Neural cell (in vitro differentiated cells): ENCODE results near the gene FAM83G.

Experiments used
- EP300 ChIP-seq: fragments of 450-650 bp; conservative IDR thresholded peaks from 2 replicates; pipeline ENCODE4 v1.6.1; 2014; ENCODE audit warnings: antibody characterized with exemption, mild to moderate bottlenecking, moderate library complexity; ENCODE audit not compliant: poor library complexity, severe bottlenecking
- EZH2 ChIP-seq: fragments of 200-600, 300-800 bp; shearing (Covaris generic), sonication (generic); IDR thresholded peaks from 2 replicates; pipeline ENCODE4 v1.6.1; 2014; ENCODE audit warnings: antibody characterized with exemption, low read length, borderline replicate concordance, mild to moderate bottlenecking; ENCODE audit not compliant: insufficient read depth, poor library complexity, severe bottlenecking
- MXI1 ChIP-seq: fragments of 450-650 bp; conservative IDR thresholded peaks from 2 replicates; pipeline ENCODE4 v1.6.1; 2014; ENCODE audit warnings: antibody characterized with exemption, mild to moderate bottlenecking; ENCODE audit not compliant: poor library complexity, severe bottlenecking
- POLR2AphosphoS5 ChIP-seq: IDR thresholded peaks from 2 replicates; pipeline ENCODE4 v1.6.1; 2012
- RAD21 ChIP-seq: fragments of 450-650 bp; conservative IDR thresholded peaks from 2 replicates; pipeline ENCODE4 v1.6.1; 2014; ENCODE audit warnings: antibody characterized with exemption, mild to moderate bottlenecking, moderate library complexity
- SMC3 ChIP-seq: fragments of 450-650 bp; conservative IDR thresholded peaks from 2 replicates; pipeline ENCODE4 v1.6.1; 2014; ENCODE audit warnings: antibody characterized with exemption, mild to moderate bottlenecking, moderate library complexity; ENCODE audit not compliant: poor library complexity
- TAF1 ChIP-seq: IDR thresholded peaks from 2 replicates; pipeline ENCODE4 v1.6.1; 2012; ENCODE audit warnings: low read depth
- TF ChIP-seq, protein P1 (sequence below): fragments of 450-650 bp; IDR thresholded peaks from 2 replicates; pipeline ENCODE4 v1.5.1; 2014; ENCODE audit warnings: antibody characterized with exemption, mild to moderate bottlenecking, moderate library complexity; ENCODE audit not compliant: poor library complexity, severe bottlenecking

DNA sequence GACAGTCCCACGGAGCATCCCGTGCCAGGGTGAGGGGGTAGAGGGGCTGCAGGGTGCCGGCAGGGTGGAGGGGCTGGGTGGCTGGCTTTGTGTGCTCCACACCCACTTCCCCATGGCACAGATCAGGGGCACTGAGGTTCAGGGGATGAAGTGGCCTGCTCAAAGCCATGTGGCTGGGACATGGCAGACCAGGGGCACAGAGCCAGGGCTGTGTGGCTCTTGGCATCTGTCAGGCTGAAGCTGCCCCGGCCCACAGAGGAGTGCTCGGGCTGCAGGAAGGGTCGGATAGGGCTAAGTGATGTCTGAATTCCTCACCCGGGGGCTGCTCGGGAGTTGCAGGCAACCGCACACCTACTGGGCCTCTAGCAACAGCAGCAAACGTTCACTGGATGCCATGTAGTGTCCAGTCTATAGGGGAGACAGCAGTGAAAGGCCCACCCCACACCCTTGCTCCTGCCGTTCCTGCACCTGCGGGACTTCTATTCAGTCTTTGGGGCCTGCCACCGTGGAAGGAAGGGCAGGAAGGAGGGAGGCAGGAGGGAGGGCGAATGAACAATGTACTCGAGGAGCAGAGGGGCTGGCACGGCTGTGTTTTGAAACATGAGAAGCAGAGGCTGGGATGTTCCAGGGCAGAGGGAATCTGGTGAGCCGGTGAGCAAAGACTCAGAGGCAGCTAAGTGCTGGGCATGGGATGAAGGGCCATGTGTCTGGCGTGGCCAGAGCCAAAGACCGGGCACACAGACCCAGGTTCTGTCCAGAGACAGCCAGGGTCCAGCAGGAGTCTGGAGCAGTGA is 37.5 kb downstream of the FAM83G start:
- TF ChIP-seq SMC3 (no peak), RAD21 (no peak), POLR2AphosphoS5 (no peak), MXI1 (no peak), EP300 (no peak), EZH2 (no peak), TAF1 (no peak)
- TF ChIP-seq, protein P1, sequence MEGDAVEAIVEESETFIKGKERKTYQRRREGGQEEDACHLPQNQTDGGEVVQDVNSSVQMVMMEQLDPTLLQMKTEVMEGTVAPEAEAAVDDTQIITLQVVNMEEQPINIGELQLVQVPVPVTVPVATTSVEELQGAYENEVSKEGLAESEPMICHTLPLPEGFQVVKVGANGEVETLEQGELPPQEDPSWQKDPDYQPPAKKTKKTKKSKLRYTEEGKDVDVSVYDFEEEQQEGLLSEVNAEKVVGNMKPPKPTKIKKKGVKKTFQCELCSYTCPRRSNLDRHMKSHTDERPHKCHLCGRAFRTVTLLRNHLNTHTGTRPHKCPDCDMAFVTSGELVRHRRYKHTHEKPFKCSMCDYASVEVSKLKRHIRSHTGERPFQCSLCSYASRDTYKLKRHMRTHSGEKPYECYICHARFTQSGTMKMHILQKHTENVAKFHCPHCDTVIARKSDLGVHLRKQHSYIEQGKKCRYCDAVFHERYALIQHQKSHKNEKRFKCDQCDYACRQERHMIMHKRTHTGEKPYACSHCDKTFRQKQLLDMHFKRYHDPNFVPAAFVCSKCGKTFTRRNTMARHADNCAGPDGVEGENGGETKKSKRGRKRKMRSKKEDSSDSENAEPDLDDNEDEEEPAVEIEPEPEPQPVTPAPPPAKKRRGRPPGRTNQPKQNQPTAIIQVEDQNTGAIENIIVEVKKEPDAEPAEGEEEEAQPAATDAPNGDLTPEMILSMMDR, result no peak
